Measurements from ENCODE around the gene SOX6.

Gene SOX6

DNA sequence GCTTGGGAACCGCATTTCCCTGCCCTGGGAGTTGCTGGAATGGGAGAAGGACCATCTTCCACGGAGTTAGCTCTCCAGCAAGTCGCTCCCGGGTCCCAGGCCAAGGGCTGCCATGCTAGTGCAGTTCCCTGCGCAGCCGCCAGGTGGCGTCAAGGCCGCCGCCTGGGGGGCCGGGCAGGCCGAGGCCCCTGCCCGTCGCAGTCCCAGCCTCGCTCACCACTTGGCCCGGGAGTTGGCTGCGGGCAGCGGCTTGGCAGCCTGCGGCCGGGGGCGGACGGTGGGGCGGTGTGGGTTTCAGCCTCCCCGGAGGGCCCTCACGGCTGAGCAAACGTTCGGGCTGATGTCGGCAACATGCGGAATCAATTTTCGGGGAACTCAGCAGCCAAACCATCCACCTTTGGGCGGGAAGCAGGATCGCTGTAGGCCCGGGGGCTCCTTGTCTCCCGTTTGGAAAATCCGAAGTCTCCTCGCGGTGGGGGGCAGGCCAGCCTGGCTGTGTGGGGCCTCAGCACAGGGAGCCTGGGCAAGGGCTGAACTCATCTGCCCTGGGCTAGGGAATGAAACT lies 415.1 kb downstream of the SOX6 start:
- TF ChIP-seq, protein P1, sequence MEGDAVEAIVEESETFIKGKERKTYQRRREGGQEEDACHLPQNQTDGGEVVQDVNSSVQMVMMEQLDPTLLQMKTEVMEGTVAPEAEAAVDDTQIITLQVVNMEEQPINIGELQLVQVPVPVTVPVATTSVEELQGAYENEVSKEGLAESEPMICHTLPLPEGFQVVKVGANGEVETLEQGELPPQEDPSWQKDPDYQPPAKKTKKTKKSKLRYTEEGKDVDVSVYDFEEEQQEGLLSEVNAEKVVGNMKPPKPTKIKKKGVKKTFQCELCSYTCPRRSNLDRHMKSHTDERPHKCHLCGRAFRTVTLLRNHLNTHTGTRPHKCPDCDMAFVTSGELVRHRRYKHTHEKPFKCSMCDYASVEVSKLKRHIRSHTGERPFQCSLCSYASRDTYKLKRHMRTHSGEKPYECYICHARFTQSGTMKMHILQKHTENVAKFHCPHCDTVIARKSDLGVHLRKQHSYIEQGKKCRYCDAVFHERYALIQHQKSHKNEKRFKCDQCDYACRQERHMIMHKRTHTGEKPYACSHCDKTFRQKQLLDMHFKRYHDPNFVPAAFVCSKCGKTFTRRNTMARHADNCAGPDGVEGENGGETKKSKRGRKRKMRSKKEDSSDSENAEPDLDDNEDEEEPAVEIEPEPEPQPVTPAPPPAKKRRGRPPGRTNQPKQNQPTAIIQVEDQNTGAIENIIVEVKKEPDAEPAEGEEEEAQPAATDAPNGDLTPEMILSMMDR (IDR thresholded peaks at IDR 0.05; ENCODE audit: low read depth, low read length, missing control alignments) = peak; percentile 90
- in situ Hi-C loops (cut with HindIII; ENCODE audit: low sequenced_read_pairs) = no loop called here
- peak; percentile 35 for DNase-seq (ENCODE audit: low read depth)
- H3K4me3 ChIP-seq (ENCODE audit: low read depth, low read length) = no peak overlapping the region

DNA sequence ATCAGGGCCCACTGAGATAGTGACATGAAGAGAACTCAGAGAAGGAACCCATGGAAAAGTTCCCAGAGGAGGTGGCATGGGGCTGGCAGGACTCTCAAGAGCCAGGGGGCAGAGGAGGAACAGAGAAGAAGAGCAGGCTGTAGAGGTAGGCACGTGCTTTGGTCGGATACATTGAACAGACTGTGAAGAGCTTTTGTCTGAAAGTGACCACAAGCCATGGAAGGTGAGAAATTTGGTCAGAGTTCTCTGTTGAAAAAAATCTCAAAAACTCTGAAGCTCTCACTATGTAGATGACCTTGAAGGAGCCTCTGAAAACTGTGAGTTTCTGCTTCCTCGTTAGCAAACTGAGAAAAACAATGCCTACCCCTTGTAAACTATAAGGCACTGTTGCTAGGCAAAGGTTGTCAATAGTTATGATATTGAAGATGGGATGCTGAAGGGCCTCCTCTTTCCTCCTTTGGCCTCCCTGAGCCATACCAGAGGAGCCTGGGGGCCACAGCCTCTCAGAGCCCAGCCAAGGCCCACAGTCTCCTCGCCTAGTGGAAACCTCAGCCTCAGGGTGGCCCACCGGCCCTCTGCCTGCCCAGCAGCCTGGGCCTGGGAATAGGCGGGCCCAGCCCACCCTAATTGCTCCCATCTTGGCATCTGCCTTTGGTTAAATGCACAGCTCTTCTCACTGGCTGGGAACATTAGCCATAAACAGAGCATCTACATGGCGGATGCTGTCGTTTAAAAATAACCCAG lies 415.7 kb downstream of the SOX6 start:
- in situ Hi-C loops (cut with HindIII; ENCODE audit: low sequenced_read_pairs) = no loop called here
- TF ChIP-seq, protein P1 (IDR thresholded peaks at IDR 0.05; ENCODE audit: low read depth, low read length, missing control alignments) = no peak

DNA sequence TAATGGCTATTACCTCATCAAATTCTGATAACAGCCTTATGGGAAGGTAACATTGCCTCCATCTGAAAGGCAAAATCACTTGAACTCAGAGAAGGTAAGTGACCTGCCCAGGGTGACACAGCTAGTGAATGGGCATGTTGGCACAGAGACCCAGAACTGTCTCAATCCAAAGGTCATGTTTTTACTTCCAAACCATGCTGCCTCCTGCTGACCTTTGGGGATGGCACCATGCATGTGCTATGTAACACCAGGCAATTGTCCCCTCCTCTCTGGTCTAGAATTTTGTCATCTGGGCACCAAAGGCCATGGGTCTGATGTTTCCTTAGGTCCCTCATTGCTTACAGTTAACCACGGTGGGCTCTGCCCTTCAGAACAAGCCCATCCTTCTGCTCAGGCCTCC lies 417.4 kb downstream of the SOX6 start:
- DNase-seq (ENCODE audit: low read depth) = no peak

More for the DNA sequence above, 415.7 kb downstream of the SOX6 start:
- H3K4me3 ChIP-seq (ENCODE audit: low read depth, low read length) = no peak overlapping the region
- DNase-seq (ENCODE audit: low read depth) = no peak

DNA sequence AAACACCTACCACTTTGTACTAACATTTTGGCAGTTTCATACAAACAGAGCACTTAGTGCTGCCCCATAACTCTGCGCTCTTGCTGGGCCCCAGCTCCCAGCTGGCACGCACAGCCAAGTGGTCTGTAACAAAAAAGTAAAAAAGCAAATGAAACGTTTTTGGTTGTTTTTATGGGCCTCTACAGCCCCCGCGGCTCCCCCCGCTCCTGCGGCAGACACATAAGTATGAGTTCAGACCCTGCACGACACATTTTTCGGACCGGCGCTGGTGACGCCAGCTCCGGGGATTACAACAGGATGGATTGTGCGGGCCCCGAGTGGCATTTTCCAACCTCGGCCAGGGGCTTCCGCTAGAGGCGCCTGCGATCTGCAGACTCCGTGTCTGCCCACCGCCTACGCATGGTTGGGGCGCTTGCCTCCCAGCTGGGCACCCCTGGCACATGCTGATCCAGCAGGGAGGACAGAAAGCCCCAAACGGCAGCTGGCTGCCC lies 418.2 kb downstream of the SOX6 start:
- H3K4me3 ChIP-seq (ENCODE audit: low read depth, low read length) = no peak overlapping the region
- DNase-seq (ENCODE audit: low read depth) = no peak
- TF ChIP-seq, protein P1 (IDR thresholded peaks at IDR 0.05; ENCODE audit: low read depth, low read length, missing control alignments) = no peak
- in situ Hi-C loops (cut with HindIII; ENCODE audit: low sequenced_read_pairs) = no loop called here

More for the DNA sequence above, 417.4 kb downstream of the SOX6 start:
- no peak overlapping the region for H3K4me3 ChIP-seq (ENCODE audit: low read depth, low read length)
- in situ Hi-C loops (cut with HindIII; ENCODE audit: low sequenced_read_pairs) = no loop called here
- TF ChIP-seq, protein P1 (IDR thresholded peaks at IDR 0.05; ENCODE audit: low read depth, low read length, missing control alignments) = no peak

DNA sequence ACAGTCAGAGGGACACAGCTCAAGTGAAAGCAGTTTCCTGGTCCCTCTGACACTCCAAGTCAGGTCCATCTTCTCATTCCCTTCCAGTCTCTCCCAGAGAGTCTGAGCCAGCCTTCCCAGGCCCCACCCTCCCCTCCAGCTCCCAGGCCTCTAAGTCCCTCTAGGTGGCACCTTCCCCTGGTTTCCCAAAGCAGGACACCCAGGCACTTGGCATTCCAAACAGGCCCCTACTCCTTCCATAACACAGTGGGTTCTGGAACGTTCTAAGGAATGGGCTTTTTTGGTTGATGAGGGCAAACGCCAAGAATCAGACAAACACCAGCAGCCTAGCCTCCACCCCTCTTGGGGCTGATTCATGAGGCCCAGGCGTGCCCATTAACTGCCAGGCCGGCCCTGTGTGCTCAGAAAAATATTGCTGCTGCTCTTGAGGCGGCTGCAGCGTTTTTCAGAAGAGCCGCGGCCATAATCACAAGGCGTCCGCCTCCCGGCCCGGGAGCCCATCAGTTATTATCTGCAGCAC lies 418.7 kb downstream of the SOX6 start:
- in situ Hi-C loops (cut with HindIII; ENCODE audit: low sequenced_read_pairs) = no loop called here
- TF ChIP-seq, protein P1 (IDR thresholded peaks at IDR 0.05; ENCODE audit: low read depth, low read length, missing control alignments) = no peak
- DNase-seq (ENCODE audit: low read depth) = no peak
- no peak overlapping the region for H3K4me3 ChIP-seq (ENCODE audit: low read depth, low read length)

DNA sequence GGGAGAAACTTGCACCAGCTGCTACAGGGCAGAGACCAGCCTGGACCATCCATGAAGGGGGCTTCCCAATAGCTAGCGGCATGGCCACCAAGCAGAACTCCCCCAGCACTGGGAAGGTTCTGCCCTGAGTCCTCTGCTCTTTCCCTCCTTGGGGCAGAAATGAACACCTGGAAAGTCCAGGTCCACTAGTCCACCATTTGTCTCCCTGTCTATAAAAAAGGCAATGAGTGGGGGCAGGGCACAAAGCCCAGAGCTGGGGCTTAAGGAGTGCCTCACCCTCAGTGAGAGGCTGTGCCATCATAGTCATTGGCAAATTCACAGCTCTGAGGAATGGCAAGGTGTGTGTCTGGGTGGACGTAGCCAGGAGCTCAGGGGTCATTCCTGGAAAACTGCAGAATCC lies 420.3 kb downstream of the SOX6 start:
- in situ Hi-C loops (cut with HindIII; ENCODE audit: low sequenced_read_pairs) = no loop called here
- no peak overlapping the region for H3K4me3 ChIP-seq (ENCODE audit: low read depth, low read length)
- TF ChIP-seq, protein P1 (IDR thresholded peaks at IDR 0.05; ENCODE audit: low read depth, low read length, missing control alignments) = no peak
- no peak for DNase-seq (ENCODE audit: low read depth)
